OCI-LY3 (cell line): Measurements from ENCODE around the gene OGFR.
A peak's percentile ranks its signal among the peaks of the same experiment; 100 is the strongest.

Source experiments
- H2AFZ ChIP-seq: fragments of 200-600, 300-600 bp; shearing (Covaris generic); 2 replicates; pipeline ENCODE4 v1.6.0; 2014; ENCODE audit warnings: antibody characterized with exemption, low read depth, low read length
- H3K27ac ChIP-seq: fragments of 200-600, 300-600 bp; sonication (generic); 2 replicates; pipeline ENCODE4 v1.5.1; 2014; ENCODE audit warnings: mild to moderate bottlenecking, low read length, moderate library complexity, mixed read lengths
- H3K27me3 ChIP-seq: fragments of 200-600, 300-600 bp; sonication (generic); 2 replicates; pipeline ENCODE4 v1.6.1; 2014; ENCODE audit warnings: low read depth, low read length, mixed read lengths
- H3K36me3 ChIP-seq: fragments of 200-600, 300-600 bp; sonication (generic); replicated peaks from 2 replicates; pipeline ENCODE3; 2014; ENCODE audit warnings: low read depth, low read length, mixed read lengths
- H3K4me1 ChIP-seq: fragments of 300-600, 200-600 bp; sonication (generic); 2 replicates; pipeline ENCODE4 v1.6.1; 2014; ENCODE audit warnings: low read length, mixed read lengths
- H3K4me2 ChIP-seq: fragments of 200-600, 300-600 bp; sonication (generic); 2 replicates; pipeline ENCODE4 v1.6.1; 2014; ENCODE audit warnings: low read length, mixed read lengths
- H3K4me3 ChIP-seq: fragments of 300-600, 200-600 bp; sonication (generic); 2 replicates; pipeline ENCODE4 v1.5.1; 2014; ENCODE audit warnings: antibody characterized with exemption, mild to moderate bottlenecking, low read length, moderate library complexity
- H3K79me2 ChIP-seq: fragments of 300-600, 200-600 bp; shearing (Covaris generic); 2 replicates; pipeline ENCODE4 v1.6.1; 2014; ENCODE audit warnings: mild to moderate bottlenecking, low read length, mixed read lengths
- H3K9ac ChIP-seq: fragments of 300-600, 200-600 bp; shearing (Covaris generic); 2 replicates; pipeline ENCODE4 v1.6.0; 2014; ENCODE audit warnings: mild to moderate bottlenecking, low read length, moderate library complexity
- H3K9me3 ChIP-seq: fragments of 200-600, 300-600 bp; shearing (Covaris generic); 2 replicates; pipeline ENCODE4 v1.6.1; 2014; ENCODE audit warnings: low read length, mixed read lengths; ENCODE audit not compliant: insufficient read depth
- H4K20me1 ChIP-seq: fragments of 200-600, 300-600 bp; sonication (generic); 2 replicates; pipeline ENCODE4 v1.6.1; 2016; ENCODE audit warnings: low read length, mixed read lengths; ENCODE audit not compliant: insufficient read depth
- CTCF ChIP-seq: fragments of 200-600, 300-600 bp; sonication (generic); IDR thresholded peaks from 2 replicates; pipeline ENCODE4 v1.5.1; 2014; ENCODE audit warnings: antibody characterized with exemption, low read length, low read depth
- EZH2phosphoT487 ChIP-seq: fragments of 200-600 bp; shearing (Covaris generic); IDR thresholded peaks from 2 replicates; pipeline ENCODE4 v1.6.1; 2018; ENCODE audit warnings: antibody characterized with exemption, mixed run types, low read depth

OGFR gene

DNA sequence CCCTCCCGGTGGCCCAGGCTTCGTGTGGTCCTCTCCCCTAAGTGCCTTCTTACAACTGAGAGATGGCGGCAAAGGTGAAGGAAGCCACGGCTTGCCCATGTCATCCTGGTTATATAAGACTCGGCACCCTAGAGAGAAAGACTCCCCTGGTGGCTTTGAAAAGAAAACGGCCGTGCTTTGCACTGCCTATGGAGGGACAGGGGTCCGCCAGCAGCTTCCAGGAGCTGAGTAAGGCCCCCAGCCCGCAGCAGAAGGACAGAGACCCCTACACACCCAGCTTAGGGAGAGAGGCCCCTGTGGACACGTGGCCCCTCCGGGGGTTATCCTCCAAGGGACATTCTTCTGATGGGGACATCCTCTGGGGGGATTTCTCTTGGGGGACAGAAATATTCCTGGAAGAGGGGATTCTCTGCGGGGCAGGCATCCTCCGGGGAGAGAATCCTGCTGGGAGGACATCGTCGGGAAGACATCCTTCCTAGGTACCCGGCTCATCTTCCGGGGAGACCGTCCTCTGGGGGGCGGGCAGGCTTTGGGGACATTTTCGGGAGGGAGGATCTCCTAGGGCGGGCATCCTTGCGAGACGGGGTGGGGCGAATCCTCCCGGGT is 511 bp upstream of the OGFR start:
- peak overlapping the region; percentile 99 for H3K4me3 ChIP-seq
- H3K9me3 ChIP-seq = no peaks in the 10 kb centered on the region
- TF ChIP-seq EZH2phosphoT487 (no peak), CTCF (no peak; the same call in none of the 2 replicates)
- peaks cover 54% of the 10 kb centered on the region for H3K36me3 ChIP-seq
- peak overlapping the region; percentile 79 for H3K4me2 ChIP-seq
- H3K4me1 ChIP-seq = peaks cover 32% of the 10 kb centered on the region
- no peaks in the 10 kb centered on the region for H3K27me3 ChIP-seq
- H2AFZ ChIP-seq = peak overlapping the region; percentile 63
- peaks cover 41% of the 10 kb centered on the region for H3K79me2 ChIP-seq
- H3K27ac ChIP-seq = peak overlapping the region; percentile 29
- H4K20me1 ChIP-seq = peaks cover 28% of the 10 kb centered on the region
- H3K9ac ChIP-seq = peak overlapping the region; percentile 65

DNA sequence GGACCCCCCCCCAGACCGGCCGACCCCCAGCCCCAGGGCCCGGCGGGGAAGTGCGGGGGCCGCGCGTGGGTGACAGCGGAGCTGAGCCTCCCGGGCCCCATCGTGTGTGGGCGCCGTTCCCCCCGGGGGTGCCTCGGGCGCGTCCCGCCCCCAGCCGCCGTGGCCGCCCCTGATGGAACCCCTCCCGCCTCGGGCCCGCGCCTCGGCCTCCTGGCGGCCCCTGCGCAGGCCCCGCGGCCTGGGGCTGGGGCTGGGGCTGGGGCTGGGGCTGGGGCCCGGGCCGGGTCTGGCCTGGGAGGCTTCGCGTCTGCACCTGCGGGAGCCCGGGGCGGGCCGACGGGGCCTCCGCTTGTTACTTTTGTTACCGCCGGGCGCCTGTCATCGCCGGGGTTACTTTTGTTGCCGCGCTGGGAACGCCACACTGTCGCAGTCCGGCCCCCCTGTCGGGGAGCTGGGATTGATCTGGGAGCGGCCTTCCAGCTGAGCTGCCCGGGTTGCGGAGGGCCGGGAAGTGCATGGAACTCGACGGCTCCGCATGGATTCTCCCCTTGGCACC is 598 bp downstream of the OGFR start:
- H3K4me1 ChIP-seq = peaks cover 32% of the 10 kb centered on the region
- peaks cover 54% of the 10 kb centered on the region for H3K36me3 ChIP-seq
- no peaks in the 10 kb centered on the region for H3K9me3 ChIP-seq
- no peak for TF ChIP-seq CTCF
- TF ChIP-seq EZH2phosphoT487 = no peak
- peaks cover 44% of the 10 kb centered on the region for H3K79me2 ChIP-seq
- H3K27ac ChIP-seq = peak overlapping the region; percentile 70
- H4K20me1 ChIP-seq = peaks cover 39% of the 10 kb centered on the region
- no peaks in the 10 kb centered on the region for H3K27me3 ChIP-seq
- peak overlapping the region; percentile 88 for H3K9ac ChIP-seq
- H3K4me2 ChIP-seq = peak overlapping the region; percentile 100
- H2AFZ ChIP-seq = no peak overlapping the region
- peak overlapping the region; percentile 99 for H3K4me3 ChIP-seq

DNA sequence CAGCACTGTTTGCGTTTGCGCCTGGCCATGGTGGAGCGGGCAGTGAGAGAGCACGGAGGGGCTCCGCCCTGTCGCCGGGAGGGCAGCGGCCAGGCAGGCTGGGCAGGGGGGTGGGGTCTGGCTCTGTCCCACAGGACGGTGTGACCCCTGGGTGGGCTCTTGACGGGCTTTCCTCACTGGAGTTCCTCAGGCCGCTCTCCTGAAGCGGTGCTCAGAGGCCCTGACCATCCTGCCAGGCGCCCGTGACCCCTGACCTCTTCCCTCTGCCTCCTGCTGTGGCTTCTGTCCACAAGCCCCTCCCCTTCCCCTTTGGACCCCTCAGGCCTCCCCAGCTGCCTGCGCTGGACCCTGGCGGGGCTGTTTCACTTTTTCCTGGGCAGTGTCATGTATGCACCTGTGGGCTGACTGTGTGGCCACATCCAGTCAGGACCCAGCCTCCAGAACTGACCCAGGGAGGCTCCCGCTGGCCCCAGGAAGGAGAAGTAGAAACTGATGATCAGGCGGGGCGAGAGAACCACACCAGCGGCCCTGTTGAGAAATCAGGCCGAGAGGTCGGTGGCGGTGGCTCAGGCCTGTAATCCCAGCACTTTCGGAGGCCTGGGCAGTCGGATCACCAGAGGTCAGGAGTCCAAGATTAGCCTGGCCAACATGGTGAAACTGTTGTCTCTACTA is 1.2 kb downstream of the OGFR start:
- Histone ChIP-seq H3K79me2 (peaks cover 44% of the 10 kb centered on the region), H2AFZ (no peak overlapping the region), H3K9me3 (no peaks in the 10 kb centered on the region), H4K20me1 (peaks cover 40% of the 10 kb centered on the region), H3K4me1 (peaks cover 32% of the 10 kb centered on the region), H3K9ac (peak overlapping the region; percentile 88), H3K27ac (peak overlapping the region; percentile 70), H3K27me3 (no peaks in the 10 kb centered on the region), H3K4me3 (peak overlapping the region; percentile 99), H3K36me3 (peaks cover 54% of the 10 kb centered on the region), H3K4me2 (peak overlapping the region; percentile 100)
- TF ChIP-seq EZH2phosphoT487 = no peak
- no peak for TF ChIP-seq CTCF

DNA sequence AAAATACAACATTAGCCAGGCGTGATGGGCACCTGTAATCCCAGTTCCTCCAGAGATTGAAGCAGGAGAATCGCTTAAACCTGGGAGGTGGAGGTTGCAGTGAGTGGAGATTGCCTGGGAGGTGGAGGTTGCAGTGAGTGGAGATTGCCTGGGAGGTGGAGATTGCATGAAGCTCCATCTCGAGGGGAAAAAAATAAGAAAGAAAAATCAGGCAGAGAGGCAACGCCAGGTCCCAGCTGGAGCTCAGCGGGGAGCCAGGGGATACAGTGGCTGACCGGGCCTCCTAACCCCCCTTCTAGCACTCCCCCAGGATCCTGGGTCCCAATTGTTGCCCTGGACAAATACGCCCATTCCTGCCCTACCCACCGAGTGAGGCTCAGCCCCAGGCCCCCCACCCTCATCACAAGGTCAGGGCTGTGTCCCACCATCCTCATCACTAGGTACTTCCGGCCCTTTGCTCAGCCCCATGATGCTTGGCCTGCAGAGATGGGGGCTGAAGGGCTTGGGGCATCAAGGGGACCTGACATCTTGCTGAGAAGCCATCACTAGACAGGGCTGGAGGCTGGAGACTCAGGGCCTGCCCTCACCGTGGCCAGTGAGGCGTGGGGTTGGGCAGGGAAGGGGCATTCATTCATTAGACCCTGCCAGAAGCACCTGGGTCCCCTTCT is 1.9 kb downstream of the OGFR start:
- H3K4me3 ChIP-seq = peak overlapping the region; percentile 99
- H3K27ac ChIP-seq = peak overlapping the region; percentile 70
- peaks cover 40% of the 10 kb centered on the region for H4K20me1 ChIP-seq
- H3K9me3 ChIP-seq = no peaks in the 10 kb centered on the region
- H3K4me1 ChIP-seq = peaks cover 32% of the 10 kb centered on the region
- peaks cover 44% of the 10 kb centered on the region for H3K79me2 ChIP-seq
- TF ChIP-seq CTCF = no peak
- no peak for TF ChIP-seq EZH2phosphoT487
- peaks cover 48% of the 10 kb centered on the region for H3K36me3 ChIP-seq
- no peak overlapping the region for H2AFZ ChIP-seq
- no peaks in the 10 kb centered on the region for H3K27me3 ChIP-seq
- H3K4me2 ChIP-seq = peak overlapping the region; percentile 100
- peak overlapping the region; percentile 88 for H3K9ac ChIP-seq
